HG03520 (cell line): Measurements from ENCODE around the gene SPIRE1.

Experiments
- ATAC-seq: cut with Tn5 transposase; IDR thresholded peaks from one replicate; pipeline ENCODE4 v1.9.1; 2021; ENCODE audit warnings: mild to moderate bottlenecking, moderate library complexity; ENCODE audit not compliant: unreplicated experiment

The SPIRE1 gene

GRCh38 chr18:12455496-12455895 lies 202.4 kb downstream of the SPIRE1 start:
- no peak for ATAC-seq

DNA sequence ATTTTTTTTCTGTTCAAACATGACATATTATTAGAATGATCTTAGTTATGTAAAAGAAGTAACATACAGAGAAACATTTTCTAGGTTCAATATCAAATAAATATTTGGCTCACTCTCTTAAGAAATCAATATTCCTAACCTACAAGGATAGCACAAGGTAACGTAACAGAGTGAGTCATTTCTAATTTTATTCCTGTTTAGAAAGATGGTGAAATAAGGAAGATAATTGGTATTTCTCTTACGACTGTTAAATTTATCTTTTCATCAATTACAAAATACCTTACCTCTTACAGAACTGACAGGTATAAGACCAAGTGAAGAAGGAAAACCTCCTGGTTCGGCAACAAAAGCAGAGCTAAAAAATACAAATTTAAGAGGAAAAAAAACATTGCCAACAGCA lies 205.1 kb downstream of the SPIRE1 start:
- ATAC-seq, result no peak

- ATAC-seq, result no peak
Observed at GRCh38 chr18:12451428-12451827, 206.5 kb downstream of the SPIRE1 start.

GRCh38 chr18:12449051-12449785 lies 208.7 kb downstream of the SPIRE1 start:
- no peak for ATAC-seq

DNA sequence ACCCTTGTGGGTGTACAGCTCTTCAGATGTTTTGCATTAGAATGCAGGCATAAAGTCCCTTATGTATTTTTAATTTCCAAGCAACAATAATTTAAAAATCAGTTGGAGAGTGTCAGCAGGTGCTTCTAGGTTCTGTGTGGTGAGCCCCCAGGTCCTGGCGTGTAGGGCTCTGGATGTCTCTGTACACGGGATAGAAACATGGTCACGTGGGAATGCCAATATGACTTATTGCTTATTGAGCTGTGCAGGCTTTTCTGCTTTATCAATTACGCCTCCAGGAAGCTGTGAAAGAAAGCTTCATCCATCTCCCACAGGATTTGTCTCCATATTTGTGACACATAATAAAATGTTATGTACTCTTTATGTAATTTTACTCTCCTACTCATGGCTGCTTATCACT lies 212.4 kb downstream of the SPIRE1 start:
- no peak for ATAC-seq

DNA sequence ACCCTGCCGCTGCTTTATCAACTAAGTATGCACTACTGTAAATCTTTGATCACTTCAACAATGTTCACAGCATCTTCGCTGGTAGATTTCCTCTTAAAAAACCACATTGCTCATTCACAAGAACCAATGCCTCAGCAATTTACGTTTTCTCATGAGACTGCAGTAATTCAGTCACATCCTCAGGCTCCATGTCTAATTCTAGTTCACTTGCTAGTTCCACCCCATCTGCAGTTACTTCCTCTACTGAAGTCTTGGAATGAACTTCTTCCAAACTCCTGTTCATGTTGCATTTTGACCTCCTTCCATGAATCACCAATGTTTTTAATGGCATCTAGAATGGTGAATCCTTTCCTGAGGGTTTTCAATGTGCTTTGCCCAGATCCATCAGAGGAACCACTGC lies 214.4 kb downstream of the SPIRE1 start:
- ATAC-seq, result no peak

DNA sequence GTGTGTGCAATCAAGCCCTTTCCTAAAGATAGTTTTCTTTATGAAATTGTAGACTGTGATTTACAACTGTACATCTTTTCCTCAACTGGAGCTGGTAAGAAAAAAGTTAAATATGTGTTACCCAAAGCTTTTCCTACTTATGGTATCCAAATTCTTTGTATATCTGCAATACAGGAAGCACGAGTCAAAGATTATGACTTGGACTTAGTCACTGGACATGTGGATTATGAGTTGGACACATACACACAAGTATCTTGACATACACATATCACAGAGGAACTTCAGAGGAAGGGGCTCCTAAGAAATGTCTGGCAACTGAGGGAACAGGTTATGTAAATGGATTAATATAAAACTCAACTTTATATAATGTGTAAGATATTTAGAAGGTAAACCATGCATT lies 215.0 kb downstream of the SPIRE1 start:
- ATAC-seq, result no peak

GRCh38 chr18:12441475-12442034 lies 216.4 kb downstream of the SPIRE1 start:
- no peak for ATAC-seq

GRCh38 chr18:12438257-12438656 lies 219.7 kb downstream of the SPIRE1 start:
- ATAC-seq, result no peak

DNA sequence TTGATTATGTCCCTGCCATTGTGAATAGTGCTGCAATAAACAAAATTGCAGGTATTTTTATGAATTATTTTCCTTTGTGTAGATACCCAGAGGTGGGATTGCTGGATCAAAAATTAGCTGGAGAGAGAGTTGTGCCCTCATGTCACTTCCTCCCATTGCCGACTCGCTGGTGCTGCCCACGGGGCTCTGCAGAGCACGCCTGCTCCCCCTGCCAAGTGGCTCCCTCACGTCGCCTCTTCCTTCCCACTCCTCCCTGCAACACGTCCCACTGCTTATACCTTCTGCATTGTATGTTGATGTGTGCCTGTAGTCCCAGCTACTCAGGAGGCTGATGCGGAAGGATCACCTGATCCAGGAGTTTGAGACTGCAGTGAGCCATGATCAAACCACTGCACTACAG lies 222.0 kb downstream of the SPIRE1 start:
- ATAC-seq, result no peak

GRCh38 chr18:12434541-12434929 lies 223.4 kb downstream of the SPIRE1 start:
- no peak for ATAC-seq

DNA sequence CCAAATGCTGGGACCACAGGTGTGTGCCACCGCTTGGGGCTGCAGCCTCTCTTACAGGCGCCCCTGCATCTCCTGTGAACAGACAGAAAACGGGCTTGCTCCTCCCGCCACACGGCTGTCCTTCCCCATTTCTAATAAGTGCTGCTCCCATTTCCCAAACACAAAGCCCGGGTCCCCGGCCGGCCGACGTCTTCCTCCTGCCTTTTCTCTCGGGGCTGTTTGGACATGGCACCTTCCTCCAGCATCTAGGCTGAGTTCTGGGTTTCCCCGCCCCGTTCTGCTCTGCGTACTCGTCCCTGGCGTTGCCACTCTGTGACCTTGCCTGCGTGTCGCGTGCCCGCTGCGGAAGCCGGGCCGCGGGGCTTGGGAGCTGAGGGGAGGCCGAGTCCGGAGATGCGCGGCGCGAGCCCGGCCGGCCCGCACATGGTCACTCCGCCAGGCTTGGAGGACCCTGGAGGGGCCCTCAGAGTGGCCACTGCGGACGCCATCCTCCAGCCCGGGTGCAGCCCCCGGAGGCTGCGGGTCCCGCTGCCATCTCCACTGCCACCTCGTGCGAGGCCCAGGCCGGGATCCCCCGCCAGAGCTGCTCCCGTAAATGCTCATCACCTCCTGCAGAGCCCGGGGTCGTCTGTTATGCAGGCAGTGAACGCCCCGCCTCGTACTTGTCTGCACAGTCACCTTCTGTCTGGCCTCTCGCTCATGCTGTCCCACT lies 223.9 kb downstream of the SPIRE1 start:
- ATAC-seq, result no peak

- no peak for ATAC-seq
Observed at GRCh38 chr18:12432881-12433280, 225.0 kb downstream of the SPIRE1 start.

DNA sequence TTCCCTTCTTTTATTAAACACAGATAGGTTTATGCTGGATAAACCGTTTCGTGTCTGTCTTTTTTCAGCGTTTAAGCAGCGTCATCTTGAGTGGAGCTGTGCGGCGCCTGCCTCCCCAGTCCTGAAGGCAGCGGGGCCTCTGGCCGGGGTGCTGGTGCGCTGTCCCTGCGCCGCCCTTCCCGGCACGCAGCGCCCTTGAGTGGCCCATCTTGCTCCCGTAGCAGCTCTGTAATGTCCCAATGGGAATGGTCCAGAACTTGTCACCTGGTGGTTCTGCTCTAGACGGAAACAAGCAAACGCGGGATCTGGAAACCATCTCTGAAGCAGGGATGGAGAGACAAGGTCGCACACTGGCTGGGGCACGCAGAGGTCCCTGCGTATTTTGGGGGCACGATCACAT lies 225.7 kb downstream of the SPIRE1 start:
- no peak for ATAC-seq

DNA sequence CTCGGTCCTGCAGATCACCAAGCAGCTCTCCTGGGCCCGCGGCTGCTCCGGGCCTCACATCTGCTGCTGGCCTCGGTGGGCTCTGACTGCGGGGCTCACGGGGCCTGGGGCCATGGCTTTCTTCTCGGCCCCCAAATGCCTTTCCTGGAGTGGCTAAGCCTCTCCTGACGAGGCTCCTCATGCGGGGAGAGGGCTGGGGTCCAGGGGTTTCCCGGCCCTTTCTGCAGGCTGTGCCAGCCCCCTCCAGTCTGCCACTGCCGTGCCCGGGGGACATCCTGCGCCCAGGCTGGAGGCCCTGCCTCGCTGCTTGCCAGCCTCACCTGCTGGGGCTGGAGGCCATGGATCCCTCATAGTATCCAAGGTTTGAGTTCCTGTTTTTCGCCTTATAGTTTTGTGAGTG lies 226.3 kb downstream of the SPIRE1 start:
- ATAC-seq, result no peak

DNA sequence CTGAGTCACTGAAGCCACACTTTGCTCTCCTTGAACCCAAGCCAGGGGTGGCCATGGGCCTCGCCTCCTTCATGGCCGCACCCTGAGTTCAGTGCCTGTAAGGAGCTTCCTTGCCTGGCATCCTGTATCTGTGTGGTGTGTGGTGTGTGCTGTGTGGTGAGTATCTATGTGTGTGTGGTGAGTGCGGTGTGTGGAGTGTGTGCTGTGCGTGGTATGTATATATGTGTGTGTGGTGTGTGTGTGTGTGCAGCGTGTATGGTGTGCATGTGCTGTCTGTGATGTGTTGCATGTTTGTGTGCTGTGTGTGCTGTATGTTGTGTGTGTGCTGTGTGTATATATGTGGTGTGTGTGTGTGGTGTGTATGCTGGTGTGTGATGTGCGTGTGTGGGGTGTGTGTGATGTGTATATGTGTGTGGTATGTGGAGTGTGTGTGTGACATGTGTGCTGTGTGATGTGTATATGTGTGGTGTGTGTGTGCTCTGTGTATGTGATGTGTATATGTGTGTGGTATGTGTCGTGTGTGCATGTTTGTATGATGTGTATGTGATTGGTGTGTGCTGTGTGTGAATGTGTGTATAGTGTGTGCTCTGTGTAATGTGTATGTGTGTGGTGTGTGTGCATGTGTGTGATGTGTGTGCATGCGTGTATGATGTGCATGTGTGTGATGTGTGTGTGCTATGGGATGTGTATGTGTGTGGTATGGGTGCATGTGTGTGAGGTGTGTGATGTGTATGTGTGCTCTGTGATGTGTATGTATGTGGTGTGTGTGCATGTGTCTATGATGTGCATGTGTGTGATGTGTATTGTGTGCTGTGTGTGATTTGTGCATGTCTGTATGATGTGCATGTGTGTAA lies 227.5 kb downstream of the SPIRE1 start:
- ATAC-seq, result no peak

GRCh38 chr18:12429556-12429955 lies 228.4 kb downstream of the SPIRE1 start:
- no peak for ATAC-seq

DNA sequence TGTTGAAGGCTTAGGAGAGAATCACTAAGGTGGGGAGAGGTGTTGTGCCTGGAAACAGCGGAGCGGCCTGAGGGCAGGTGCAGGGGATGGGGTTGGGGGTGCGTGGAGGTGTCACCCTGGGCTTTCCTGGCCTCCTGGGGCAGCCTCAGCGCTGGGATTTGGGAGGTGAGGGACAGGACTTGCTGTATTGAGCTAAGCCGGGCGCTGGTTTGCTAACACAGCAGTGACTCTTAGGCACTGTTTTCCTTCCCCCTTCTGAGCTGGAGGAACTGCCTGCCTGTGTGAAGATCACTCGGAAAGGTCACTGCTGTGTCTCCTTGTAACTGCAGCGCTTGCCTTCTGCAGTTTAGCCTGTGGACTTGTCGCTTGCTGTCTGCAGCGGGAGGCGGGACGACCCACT lies 229.0 kb downstream of the SPIRE1 start:
- ATAC-seq, result no peak

- no peak for ATAC-seq
Observed at GRCh38 chr18:12426924-12427323, 231.0 kb downstream of the SPIRE1 start.

DNA sequence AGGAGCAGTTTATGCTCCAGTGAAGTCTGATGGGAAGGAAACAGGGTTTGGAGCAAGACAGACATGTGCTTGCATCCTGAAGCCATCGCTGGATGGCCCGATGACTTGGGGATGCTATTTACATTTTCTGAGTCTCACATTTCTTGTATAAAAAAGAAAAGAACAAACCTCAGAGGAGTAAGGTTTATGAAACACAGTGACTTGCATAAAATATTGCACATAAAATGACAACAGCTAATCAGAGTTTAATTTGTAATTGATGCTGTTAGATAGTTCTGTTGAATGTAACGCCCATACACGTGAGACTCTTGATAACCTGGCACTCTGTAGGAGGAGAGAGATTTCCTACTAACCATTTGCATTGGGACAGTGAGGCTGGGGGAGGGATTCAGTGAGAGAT lies 233.7 kb downstream of the SPIRE1 start:
- ATAC-seq, result no peak

- no peak for ATAC-seq
Observed at GRCh38 chr18:12423820-12424219, 234.1 kb downstream of the SPIRE1 start.
